B cell (primary cell): ENCODE measurements around the gene TCF12. TPM values are rescaled to one million over a fixed set of nuclear protein-coding genes. Genes with fewer than 3 reads are reported as not detected.
A peak's percentile ranks its signal among the peaks of the same experiment; 100 is the strongest.

Experiments
- ATAC-seq: fragments of 200-7000 bp; cut with Tn5 transposase; one replicate; pipeline ENCODE4 v1.10.0; 2021; ENCODE audit warnings: low read depth, mild to moderate bottlenecking, moderate number of reproducible peaks, moderate library complexity
- CTCF ChIA-PET: fragments of 350-600 bp; sonication (Branson Sonifier 250); formaldehyde crosslinking; loops from one replicate; lab custom pipeline; 2021; ENCODE audit warnings: antibody characterized with exemption, inconsistent platforms; lab: Charles Lee
- POLR2A ChIA-PET: fragments of 350-600 bp; sonication (Branson Sonifier 250); formaldehyde crosslinking; loops from one replicate; lab custom pipeline; 2021; ENCODE audit warnings: antibody characterized with exemption; lab: Charles Lee
- DNase-seq: peaks from one replicate; pipeline ENCODE4 v3.0.0; 2013
- H2AFZ ChIP-seq: 2 replicates; pipeline ENCODE4 v1.6.1; 2012; ENCODE audit warnings: mild to moderate bottlenecking, low read depth, low read length; ENCODE audit not compliant: insufficient read depth, poor library complexity, severe bottlenecking
- H3K27ac ChIP-seq, 2 donors: 1 replicate in 1 of 2; 2 replicates in 1 of 2; pipeline ENCODE4 v1.5.1; 2012 to 2013; ENCODE audit warnings: low read length in 2 of 2, mild to moderate bottlenecking in 2 of 2, moderate library complexity in 1 of 2
- H3K27me3 ChIP-seq, 4 experiments: fragments of 200-600 bp in 1 of 4; sonication (generic) in 1 of 4; replicated peaks in 1 of 4; 1 replicate in 2 of 4; 2 replicates in 2 of 4; pipeline versions ENCODE4 v1.6.1 to v1.7.0; 2013 to 2016; ENCODE audit warnings: low read length in 3 of 4, mild to moderate bottlenecking in 2 of 4, mixed read lengths in 1 of 4, moderate library complexity in 1 of 4; ENCODE audit not compliant: insufficient read depth in 4 of 4, control insufficient read depth in 3 of 4; ENCODE audit errors: control extremely low read depth in 1 of 4
- H3K36me3 ChIP-seq, 2 experiments: replicated peaks in 1 of 2; 1 replicate in 1 of 2; 2 replicates in 1 of 2; pipeline versions ENCODE4 v1.6.1 to v1.7.1; 2013; ENCODE audit warnings: low read length in 1 of 2; ENCODE audit not compliant: insufficient read depth in 2 of 2, control insufficient read depth in 1 of 2; ENCODE audit errors: control extremely low read depth in 1 of 2, extremely low read depth in 1 of 2
- H3K4me1 ChIP-seq, 2 donors: fragments of 200-600 bp in 1 of 2; sonication (generic) in 1 of 2; 1 replicate in 1 of 2; 2 replicates in 1 of 2; pipeline versions ENCODE4 v1.5.1 to v1.6.1; 2013 to 2017; ENCODE audit warnings: low read length in 2 of 2; ENCODE audit not compliant: control insufficient read depth in 2 of 2, insufficient read depth in 2 of 2
- H3K4me2 ChIP-seq: replicated peaks from 2 replicates; pipeline ENCODE3; 2012; ENCODE audit warnings: mild to moderate bottlenecking, low read depth, low read length; ENCODE audit not compliant: poor library complexity, severe bottlenecking
- H3K4me3 ChIP-seq, 5 experiments: fragments of 200-600 bp in 1 of 5; sonication (generic) in 1 of 5; 1 replicate in 3 of 5; 2 replicates in 2 of 5; pipeline versions ENCODE4 v1.5.1 to v1.7.0; 2011 to 2016; ENCODE audit warnings: low read length in 4 of 5, mild to moderate bottlenecking in 4 of 5, low read depth in 2 of 5, control low read depth in 1 of 5, moderate library complexity in 1 of 5; ENCODE audit not compliant: insufficient read depth in 1 of 5; ENCODE audit errors: control extremely low read depth in 1 of 5, extremely low read depth in 1 of 5
- H3K79me2 ChIP-seq: fragments of 200-600 bp; sonication (generic); one replicate; pipeline ENCODE4 v1.6.0; 2016; ENCODE audit warnings: low read length; ENCODE audit not compliant: control insufficient read depth, insufficient read depth
- H3K9ac ChIP-seq: fragments of 200-600 bp; sonication (generic); 2 replicates; pipeline ENCODE4 v1.6.1; 2017; ENCODE audit warnings: mild to moderate bottlenecking, low read length, moderate library complexity
- H3K9me3 ChIP-seq, 3 donors: one replicate each; pipeline versions ENCODE4 v1.6.1 to v1.7.1; 2013; ENCODE audit warnings: low read length in 2 of 3; ENCODE audit not compliant: control insufficient read depth in 2 of 3, insufficient read depth in 1 of 3; ENCODE audit errors: control extremely low read depth in 1 of 3
- H4K20me1 ChIP-seq: 2 replicates; pipeline ENCODE4 v1.6.0; 2012; ENCODE audit warnings: mild to moderate bottlenecking, low read length; ENCODE audit not compliant: insufficient read depth, control insufficient read depth, poor library complexity, severe bottlenecking
- H3K27ac Mint-ChIP-seq: one replicate; pipeline ENCODE4 v1.8.0; 2021; ENCODE audit warnings: mixed read lengths
- H3K27me3 Mint-ChIP-seq: one replicate; pipeline ENCODE4 v1.8.0; 2021; ENCODE audit warnings: mixed read lengths
- H3K4me1 Mint-ChIP-seq: one replicate; pipeline ENCODE4 v1.8.0; 2021; ENCODE audit warnings: mixed read lengths
- H3K4me3 Mint-ChIP-seq: one replicate; pipeline ENCODE4 v1.8.0; 2021; ENCODE audit warnings: mixed read lengths
- H3K9me3 Mint-ChIP-seq: one replicate; pipeline ENCODE4 v1.8.0; 2022; ENCODE audit warnings: mixed read lengths; ENCODE audit not compliant: insufficient read depth
- CTCF ChIP-seq: fragments of 200-600 bp; IDR thresholded peaks from one replicate; pipeline ENCODE4 v1.8.0; 2022; ENCODE audit warnings: antibody characterized with exemption, mild to moderate bottlenecking
- EZH2 ChIP-seq: IDR thresholded peaks from 2 replicates; pipeline ENCODE4 v1.6.1; 2012; ENCODE audit warnings: borderline replicate concordance, low read depth, mild to moderate bottlenecking, moderate library complexity, low read length; ENCODE audit not compliant: insufficient read depth, poor library complexity, severe bottlenecking
- WGBS: methylation state at CpG from one replicate; pipeline ENCODE4 v1.1.5; 2013; ENCODE audit warnings: missing lambda C conversion rate; ENCODE audit not compliant: insufficient coverage; 5-methylcytosine and 5-hydroxymethylcytosine counted together
- intact Hi-C: fragments of 100-400 bp; cut with micrococcal nuclease; formaldehyde crosslinking; loops from one replicate; pipeline ENCODE4 v1.10.0; 2022
- polyA plus RNA-seq: library from polyadenylated mRNA; depleted of rRNA; stranded (reverse); fragments of >200 nt; gene quantifications from 2 replicates; pipeline ENCODE4 v1.2.3, GENCODE V29; 2012
- total RNA-seq, 2 donors: library from RNA; stranded (reverse); fragments of 120-200 nt in 1 of 2; gene quantifications; 1 replicate in 1 of 2; 2 replicates in 1 of 2; pipeline versions ENCODE4 v1.2.3 to v1.2.4, GENCODE V29; 2013 to 2022

Gene TCF12
- total and polyA plus RNA-seq, 2 donors (not counting 1 experiment from before 2014, with no cell fraction given), result 27.1 to 131 TPM

- H3K4me1 ChIP-seq, result peaks cover 7 to 12% of the 10 kb centered on the region in 2 donors
- DNase-seq (no peak), ATAC-seq (no peak)
- H3K9me3 Mint-ChIP-seq, result peaks cover 3% of the 10 kb centered on the region
- no peaks in the 10 kb centered on the region for H3K27me3 ChIP-seq
- peaks cover 50% of the 10 kb centered on the region for H3K79me2 ChIP-seq
- no peak overlapping the region for H3K27ac Mint-ChIP-seq
- peaks cover 15% of the 10 kb centered on the region for H4K20me1 ChIP-seq
- H3K4me2 ChIP-seq, result no peak overlapping the region
- no peaks in the 10 kb centered on the region for H3K9me3 ChIP-seq
- ChIA-PET CTCF (interaction anchor here (1.4 kb wide), 1 partner anchor 115 kb away, joined by 3 read pairs; no protein-coding TSS in a partner anchor), POLR2A (no interaction called here)
- H3K4me3 ChIP-seq, result no peak overlapping the region
- H3K4me3 Mint-ChIP-seq, result no peak overlapping the region
- H3K4me1 Mint-ChIP-seq, result peaks cover 35% of the 10 kb centered on the region
- intact Hi-C loops, result no loop called here
- no peak overlapping the region for H3K9ac ChIP-seq
- H3K27me3 Mint-ChIP-seq, result no peaks in the 10 kb centered on the region
- WGBS, result no CpG with 5 or more reads among the region's 1 CpG
- TF ChIP-seq CTCF (no peak), EZH2 (no peak)
- H2AFZ ChIP-seq, result no peak overlapping the region
- no peak overlapping the region for H3K27ac ChIP-seq
- H3K36me3 ChIP-seq, result no peaks in the 10 kb centered on the region
Measured at GRCh38 chr15:57031082-57031481, 112.6 kb downstream of the TCF12 start.

- H3K4me1 ChIP-seq, result peaks cover 7 to 16% of the 10 kb centered on the region in 2 donors
- POLR2A ChIA-PET, result no interaction called here
- H3K9ac ChIP-seq, result no peak overlapping the region
- Mint-ChIP-seq H3K4me1 (peaks cover 40% of the 10 kb centered on the region), H3K9me3 (peaks cover 3% of the 10 kb centered on the region), H3K4me3 (no peak overlapping the region), H3K27me3 (no peaks in the 10 kb centered on the region), H3K27ac (no peak overlapping the region)
- H3K27ac ChIP-seq, result no peak overlapping the region
- peak; percentile 10 for DNase-seq
- H3K36me3 ChIP-seq, result no peaks in the 10 kb centered on the region
- H3K79me2 ChIP-seq, result peaks cover 54% of the 10 kb centered on the region
- ATAC-seq, result no peak
- CTCF ChIA-PET, result interaction anchor here (1.4 kb wide), 1 partner anchor 115 kb away, joined by 3 read pairs; no protein-coding TSS in a partner anchor
- WGBS, result no CpG with 5 or more reads among the region's 1 CpG
- H3K27me3 ChIP-seq, result no peaks in the 10 kb centered on the region
- TF ChIP-seq EZH2 (no peak), CTCF (no peak)
- H2AFZ ChIP-seq, result no peak overlapping the region
- H3K4me3 ChIP-seq, result no peak overlapping the region
- no peaks in the 10 kb centered on the region for H3K9me3 ChIP-seq
- H4K20me1 ChIP-seq, result peaks cover 12% of the 10 kb centered on the region
- intact Hi-C loops, result no loop called here
- no peak overlapping the region for H3K4me2 ChIP-seq
Measured at GRCh38 chr15:57031605-57032004, 113.2 kb downstream of the TCF12 start.
